Breast epithelium (tissue), 4 donors: ENCODE data around the gene AAGAB. TPM values are rescaled to one million over a fixed set of nuclear protein-coding genes. Genes with fewer than 3 reads are reported as not detected.

Experiments used
- DNase-seq, 2 donors: peaks; one replicate each; pipeline ENCODE4 v3.0.0-alpha.2; 2019; ENCODE audit warnings: low spot score in 2 of 2
- H3K27ac ChIP-seq, 2 donors: fragments of 200-600 bp; sonication (generic) in 1 of 2; one replicate each; pipeline ENCODE4 v1.5.1; 2016 to 2019; ENCODE audit warnings: mild to moderate bottlenecking in 1 of 2
- H3K27me3 ChIP-seq, 2 donors: fragments of 200-600 bp; sonication (generic) in 1 of 2; one replicate each; pipeline versions ENCODE4 v1.5.1 to v1.6.0; 2017 to 2019; ENCODE audit warnings: control low read depth in 1 of 2, mild to moderate bottlenecking in 1 of 2
- H3K36me3 ChIP-seq: fragments of 200-600 bp; one replicate; pipeline ENCODE4 v1.5.1; 2019
- H3K4me1 ChIP-seq, 2 donors: fragments of 200-600 bp; sonication (generic); one replicate each; pipeline ENCODE4 v1.5.1; 2016 to 2019; ENCODE audit warnings: control low read depth in 1 of 2
- H3K4me3 ChIP-seq, 3 donors: fragments of 200-600 bp; sonication (generic); 1 replicate in 2 of 3; 2 replicates in 1 of 3; pipeline ENCODE4 v1.5.1; 2016 to 2019; ENCODE audit warnings: mild to moderate bottlenecking in 3 of 3, moderate library complexity in 2 of 3
- H3K9me3 ChIP-seq, 2 donors: fragments of 200-600 bp; sonication (generic) in 1 of 2; one replicate each; pipeline ENCODE4 v1.5.1; 2016 to 2019; ENCODE audit warnings: control low read depth in 1 of 2
- POLR2A ChIP-seq: fragments of 450-650 bp; IDR thresholded peaks from one replicate; pipeline ENCODE4 v1.6.1; 2016; ENCODE audit warnings: antibody characterized with exemption, mild to moderate bottlenecking, moderate library complexity
- POLR2AphosphoS5 ChIP-seq, 3 donors: sonication (generic); formaldehyde crosslinking; IDR thresholded peaks; one replicate each; pipeline ENCODE4 v1.6.1; 2017; ENCODE audit warnings: antibody characterized with exemption in 3 of 3
- intact Hi-C: fragments of 100-400 bp; cut with DNase I; formaldehyde crosslinking; loops from one replicate; pipeline ENCODE4 v1.15.1; 2023; ENCODE audit warnings: low total_unique reads
- total RNA-seq, 3 donors: library from RNA; depleted of rRNA; stranded (reverse); fragments of >200 nt; gene quantifications; one replicate each; pipeline ENCODE4 v1.1.0, GENCODE V29; 2016
- TF ChIP-seq, protein P1 (sequence below), 3 donors: fragments of 450-650 bp; IDR thresholded peaks; one replicate each; pipeline ENCODE4 v1.5.1; 2016 to 2017; ENCODE audit warnings: antibody characterized with exemption in 3 of 3, mild to moderate bottlenecking in 3 of 3, moderate library complexity in 3 of 3

AAGAB gene
- total RNA-seq, 3 donors from 2014 or later = 23.2 to 49.8 (median 46.5) TPM

GRCh38 chr15:67185051-67185450, 69.4 kb downstream of the AAGAB start:
- Histone ChIP-seq H3K4me3 (no peak overlapping the region), H3K4me1 (peaks cover 5 to 9% of the 10 kb centered on the region in 2 donors), H3K9me3 (no peaks in the 10 kb centered on the region), H3K27me3 (no peaks in the 10 kb centered on the region), H3K36me3 (no peaks in the 10 kb centered on the region), H3K27ac (peak overlapping the region in 1 of 2 donors; percentile 68)
- TF ChIP-seq, protein P1, sequence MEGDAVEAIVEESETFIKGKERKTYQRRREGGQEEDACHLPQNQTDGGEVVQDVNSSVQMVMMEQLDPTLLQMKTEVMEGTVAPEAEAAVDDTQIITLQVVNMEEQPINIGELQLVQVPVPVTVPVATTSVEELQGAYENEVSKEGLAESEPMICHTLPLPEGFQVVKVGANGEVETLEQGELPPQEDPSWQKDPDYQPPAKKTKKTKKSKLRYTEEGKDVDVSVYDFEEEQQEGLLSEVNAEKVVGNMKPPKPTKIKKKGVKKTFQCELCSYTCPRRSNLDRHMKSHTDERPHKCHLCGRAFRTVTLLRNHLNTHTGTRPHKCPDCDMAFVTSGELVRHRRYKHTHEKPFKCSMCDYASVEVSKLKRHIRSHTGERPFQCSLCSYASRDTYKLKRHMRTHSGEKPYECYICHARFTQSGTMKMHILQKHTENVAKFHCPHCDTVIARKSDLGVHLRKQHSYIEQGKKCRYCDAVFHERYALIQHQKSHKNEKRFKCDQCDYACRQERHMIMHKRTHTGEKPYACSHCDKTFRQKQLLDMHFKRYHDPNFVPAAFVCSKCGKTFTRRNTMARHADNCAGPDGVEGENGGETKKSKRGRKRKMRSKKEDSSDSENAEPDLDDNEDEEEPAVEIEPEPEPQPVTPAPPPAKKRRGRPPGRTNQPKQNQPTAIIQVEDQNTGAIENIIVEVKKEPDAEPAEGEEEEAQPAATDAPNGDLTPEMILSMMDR (IDR thresholded peaks at IDR 0.05) = no peak
- TF ChIP-seq POLR2AphosphoS5 (IDR thresholded peaks at IDR 0.05) (no peak), POLR2A (no peak)
- no peak for DNase-seq
- intact Hi-C loops = no loop called here

- Histone ChIP-seq H3K4me3 (no peak overlapping the region), H3K4me1 (peaks cover 5 to 9% of the 10 kb centered on the region in 2 donors), H3K27me3 (no peaks in the 10 kb centered on the region), H3K36me3 (no peaks in the 10 kb centered on the region), H3K9me3 (no peaks in the 10 kb centered on the region), H3K27ac (peak overlapping the region in 1 of 2 donors; percentile 68)
- no peak for TF ChIP-seq POLR2AphosphoS5 (IDR thresholded peaks at IDR 0.05)
- no peak for TF ChIP-seq POLR2A
- TF ChIP-seq, protein P1 (IDR thresholded peaks at IDR 0.05) = no peak
- intact Hi-C loops = no loop called here
- no peak for DNase-seq
These were observed 70.1 kb downstream of the AAGAB start for GRCh38 chr15:67184208-67184925.

DNA sequence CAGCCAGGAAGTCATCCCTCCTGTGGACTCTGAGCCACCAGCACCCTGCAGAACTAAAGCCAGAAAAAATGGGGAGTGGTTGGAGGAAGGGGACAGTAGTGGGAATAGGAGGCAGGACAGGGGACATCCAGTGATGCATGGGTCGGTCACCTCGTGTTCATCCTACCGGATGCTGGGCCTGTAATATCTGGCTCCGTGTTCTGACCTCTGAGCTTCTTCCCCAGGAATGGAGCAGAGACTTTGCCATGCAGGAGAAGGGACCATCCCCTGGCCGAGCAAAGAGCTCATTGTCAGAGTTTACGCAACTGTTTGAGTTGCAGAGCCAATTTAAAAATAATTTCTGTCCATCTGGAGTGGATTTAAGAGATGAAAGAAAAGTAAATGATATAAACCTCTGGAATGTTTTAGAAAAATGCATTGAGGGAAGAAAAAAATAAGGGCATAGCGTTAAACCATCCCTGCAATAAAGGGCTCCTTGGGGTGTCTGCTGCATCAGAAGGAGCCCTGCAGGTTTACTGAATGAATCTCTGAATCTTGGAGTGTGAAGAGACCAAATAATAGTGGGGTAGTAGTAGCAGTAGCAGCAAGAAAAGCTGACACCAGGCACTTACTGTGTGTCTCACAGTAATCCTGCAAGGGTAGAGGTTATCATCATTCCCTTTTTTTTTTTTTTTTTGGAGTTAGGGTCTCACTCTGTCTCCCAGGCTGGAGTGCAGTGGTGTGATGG, 70.9 kb downstream of the AAGAB start:
- TF ChIP-seq, protein P1 (IDR thresholded peaks at IDR 0.05) = no peak
- TF ChIP-seq POLR2AphosphoS5 (IDR thresholded peaks at IDR 0.05) (peak in 2 of 3 donors; percentile 22 to 49), POLR2A (no peak)
- DNase-seq = no peak
- H3K4me3 ChIP-seq = no peak overlapping the region
- H3K27ac ChIP-seq = peak overlapping the region in 1 of 2 donors; percentile 68
- H3K4me1 ChIP-seq = peaks cover 5 to 9% of the 10 kb centered on the region in 2 donors
- H3K36me3 ChIP-seq = no peaks in the 10 kb centered on the region
- intact Hi-C loops = no loop called here
- no peaks in the 10 kb centered on the region for H3K9me3 ChIP-seq
- no peaks in the 10 kb centered on the region for H3K27me3 ChIP-seq

DNA sequence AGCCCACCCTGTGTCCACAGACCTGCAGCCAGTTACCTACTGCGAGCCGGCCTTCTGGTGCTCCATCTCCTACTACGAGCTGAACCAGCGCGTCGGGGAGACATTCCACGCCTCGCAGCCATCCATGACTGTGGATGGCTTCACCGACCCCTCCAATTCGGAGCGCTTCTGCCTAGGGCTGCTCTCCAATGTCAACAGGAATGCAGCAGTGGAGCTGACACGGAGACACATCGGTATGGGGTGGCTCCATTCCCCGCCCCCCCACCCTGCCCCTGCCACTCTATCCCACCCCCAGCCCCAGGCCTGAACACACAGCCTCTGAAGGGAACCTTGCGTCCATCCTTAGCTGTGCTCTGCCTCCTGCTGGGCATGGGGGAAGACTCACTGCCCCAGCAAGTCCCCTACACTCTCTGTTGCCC, 73.2 kb downstream of the AAGAB start:
- intact Hi-C loops = no loop called here
- no peaks in the 10 kb centered on the region for H3K27me3 ChIP-seq
- DNase-seq = peak in 1 of 2 donors; percentile 10
- no peak overlapping the region for H3K4me3 ChIP-seq
- no peaks in the 10 kb centered on the region for H3K36me3 ChIP-seq
- peaks cover 3 to 5% of the 10 kb centered on the region in 2 donors for H3K4me1 ChIP-seq
- TF ChIP-seq POLR2AphosphoS5 (IDR thresholded peaks at IDR 0.05) (no peak), POLR2A (no peak)
- TF ChIP-seq, protein P1 (IDR thresholded peaks at IDR 0.05) = no peak
- no peak overlapping the region for H3K27ac ChIP-seq
- H3K9me3 ChIP-seq = no peaks in the 10 kb centered on the region
